Measurements from ENCODE around the gene SUMO2.
A peak's percentile ranks its signal among the peaks of the same experiment; 100 is the strongest.

SUMO2 gene

DNA sequence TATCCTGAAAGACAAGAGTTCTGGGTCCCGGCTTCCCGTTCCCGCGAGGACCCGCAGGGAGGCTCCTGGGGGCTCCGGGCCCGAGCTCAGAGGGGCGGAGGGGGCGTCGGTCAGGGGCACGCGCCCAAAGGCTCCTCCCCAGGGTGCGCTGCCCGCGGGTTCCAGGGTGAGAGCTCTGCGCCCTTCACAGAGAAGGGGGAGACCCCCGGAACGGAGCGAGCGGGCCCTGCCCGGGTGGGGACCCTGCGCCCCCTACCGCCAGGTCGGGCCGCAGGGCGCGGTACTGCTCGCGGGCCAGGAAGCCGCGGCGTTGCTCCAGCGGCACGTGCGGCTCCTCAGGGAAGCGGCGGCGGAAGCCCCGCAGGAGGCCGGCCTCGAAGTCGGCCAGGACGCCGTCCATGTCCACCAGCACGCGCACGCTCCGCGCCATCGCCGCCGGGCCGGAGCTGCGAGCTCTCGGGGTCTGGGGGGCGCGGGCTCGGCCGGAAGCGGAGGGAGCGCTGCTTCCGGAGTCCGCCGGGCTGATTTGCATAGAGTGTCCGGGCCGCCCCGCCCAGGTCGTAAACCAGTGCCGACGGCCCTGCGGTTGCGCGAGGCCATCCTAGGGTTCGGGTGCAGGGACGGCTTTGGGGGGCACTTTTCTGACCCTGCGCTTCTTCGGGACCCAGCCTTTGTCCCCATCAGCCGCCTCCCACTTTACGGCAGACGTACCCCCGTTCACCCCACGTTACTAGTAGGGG lies 51.3 kb downstream of the SUMO2 start, which contains the start of gene NT5C (continued):
- TF ChIP-seq, protein P1, sequence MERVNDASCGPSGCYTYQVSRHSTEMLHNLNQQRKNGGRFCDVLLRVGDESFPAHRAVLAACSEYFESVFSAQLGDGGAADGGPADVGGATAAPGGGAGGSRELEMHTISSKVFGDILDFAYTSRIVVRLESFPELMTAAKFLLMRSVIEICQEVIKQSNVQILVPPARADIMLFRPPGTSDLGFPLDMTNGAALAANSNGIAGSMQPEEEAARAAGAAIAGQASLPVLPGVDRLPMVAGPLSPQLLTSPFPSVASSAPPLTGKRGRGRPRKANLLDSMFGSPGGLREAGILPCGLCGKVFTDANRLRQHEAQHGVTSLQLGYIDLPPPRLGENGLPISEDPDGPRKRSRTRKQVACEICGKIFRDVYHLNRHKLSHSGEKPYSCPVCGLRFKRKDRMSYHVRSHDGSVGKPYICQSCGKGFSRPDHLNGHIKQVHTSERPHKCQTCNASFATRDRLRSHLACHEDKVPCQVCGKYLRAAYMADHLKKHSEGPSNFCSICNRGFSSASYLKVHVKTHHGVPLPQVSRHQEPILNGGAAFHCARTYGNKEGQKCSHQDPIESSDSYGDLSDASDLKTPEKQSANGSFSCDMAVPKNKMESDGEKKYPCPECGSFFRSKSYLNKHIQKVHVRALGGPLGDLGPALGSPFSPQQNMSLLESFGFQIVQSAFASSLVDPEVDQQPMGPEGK (tag by site-specific recombination; IDR thresholded peaks at IDR 0.05): peak; percentile 77; the same call in 1 of the 2 replicates
- TF ChIP-seq ZNF121 (tag by site-specific recombination; IDR thresholded peaks at IDR 0.05) (0 out of 2 replicates have a peak, but pooled peaks have one; percentile 34), SP2 (tag by site-specific recombination; IDR thresholded peaks at IDR 0.05) (peak; percentile 31), ZNF394 (tag by site-specific recombination; IDR thresholded peaks at IDR 0.05; ENCODE audit: borderline replicate concordance) (no peak), ZSCAN30 (tag by site-specific recombination; IDR thresholded peaks at IDR 0.05) (peak; percentile 95), ZNF677 (tag by site-specific recombination; IDR thresholded peaks at IDR 0.05) (no peak), PRDM1 (tag by site-specific recombination; IDR thresholded peaks at IDR 0.05) (no peak), ZNF76 (tag by site-specific recombination; IDR thresholded peaks at IDR 0.05; ENCODE audit: borderline replicate concordance, low read depth) (0 out of 2 replicates have a peak, but pooled peaks have one; percentile 1), ZIC2 (tag by site-specific recombination; IDR thresholded peaks at IDR 0.05) (peak; percentile 83), GLIS2 (tag by site-specific recombination; IDR thresholded peaks at IDR 0.05) (peak; percentile 94), ZBTB7A (tag by site-specific recombination; IDR thresholded peaks at IDR 0.05; ENCODE audit: low read depth) (peak; percentile 70), YY1 (tag by site-specific recombination; IDR thresholded peaks at IDR 0.05) (peak; percentile 72), ZNF239 (tag by site-specific recombination; IDR thresholded peaks at IDR 0.05) (no peak), SP3 (tag by site-specific recombination; IDR thresholded peaks at IDR 0.05) (peak; percentile 49), GLIS1 (tag by site-specific recombination; IDR thresholded peaks at IDR 0.05) (peak; percentile 55; the same call in 1 of the 2 replicates), TRIM28 (IDR thresholded peaks at IDR 0.05; ENCODE audit: borderline replicate concordance, low read length) (no peak), HOXC10 (CRISPR knock-in tag; IDR thresholded peaks at IDR 0.05) (peak; percentile 96; the same call in 1 of the 2 replicates), PRDM6 (tag by site-specific recombination; IDR thresholded peaks at IDR 0.05) (no peak), KLF1 (tag by site-specific recombination; IDR thresholded peaks at IDR 0.05) (0 out of 2 replicates have a peak, but pooled peaks have one; percentile 37), ZNF837 (tag by site-specific recombination; IDR thresholded peaks at IDR 0.05) (0 out of 2 replicates have a peak, but pooled peaks have one; percentile 32), ZNF2 (tag by site-specific recombination; IDR thresholded peaks at IDR 0.05) (no peak), ZBTB44 (tag by site-specific recombination; IDR thresholded peaks at IDR 0.05) (peak; percentile 44)
- TF ChIP-seq, protein P2, sequence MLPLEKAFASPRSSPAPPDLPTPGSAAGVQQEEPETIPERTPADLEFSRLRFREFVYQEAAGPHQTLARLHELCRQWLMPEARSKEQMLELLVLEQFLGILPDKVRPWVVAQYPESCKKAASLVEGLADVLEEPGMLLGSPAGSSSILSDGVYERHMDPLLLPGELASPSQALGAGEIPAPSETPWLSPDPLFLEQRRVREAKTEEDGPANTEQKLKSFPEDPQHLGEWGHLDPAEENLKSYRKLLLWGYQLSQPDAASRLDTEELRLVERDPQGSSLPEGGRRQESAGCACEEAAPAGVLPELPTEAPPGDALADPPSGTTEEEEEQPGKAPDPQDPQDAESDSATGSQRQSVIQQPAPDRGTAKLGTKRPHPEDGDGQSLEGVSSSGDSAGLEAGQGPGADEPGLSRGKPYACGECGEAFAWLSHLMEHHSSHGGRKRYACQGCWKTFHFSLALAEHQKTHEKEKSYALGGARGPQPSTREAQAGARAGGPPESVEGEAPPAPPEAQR (tag by site-specific recombination; IDR thresholded peaks at IDR 0.05): no peak
- TF ChIP-seq, protein P3, sequence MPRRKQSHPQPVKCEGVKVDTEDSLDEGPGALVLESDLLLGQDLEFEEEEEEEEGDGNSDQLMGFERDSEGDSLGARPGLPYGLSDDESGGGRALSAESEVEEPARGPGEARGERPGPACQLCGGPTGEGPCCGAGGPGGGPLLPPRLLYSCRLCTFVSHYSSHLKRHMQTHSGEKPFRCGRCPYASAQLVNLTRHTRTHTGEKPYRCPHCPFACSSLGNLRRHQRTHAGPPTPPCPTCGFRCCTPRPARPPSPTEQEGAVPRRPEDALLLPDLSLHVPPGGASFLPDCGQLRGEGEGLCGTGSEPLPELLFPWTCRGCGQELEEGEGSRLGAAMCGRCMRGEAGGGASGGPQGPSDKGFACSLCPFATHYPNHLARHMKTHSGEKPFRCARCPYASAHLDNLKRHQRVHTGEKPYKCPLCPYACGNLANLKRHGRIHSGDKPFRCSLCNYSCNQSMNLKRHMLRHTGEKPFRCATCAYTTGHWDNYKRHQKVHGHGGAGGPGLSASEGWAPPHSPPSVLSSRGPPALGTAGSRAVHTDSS (tag by site-specific recombination; IDR thresholded peaks at IDR 0.05): no peak
- TF ChIP-seq, protein P4, sequence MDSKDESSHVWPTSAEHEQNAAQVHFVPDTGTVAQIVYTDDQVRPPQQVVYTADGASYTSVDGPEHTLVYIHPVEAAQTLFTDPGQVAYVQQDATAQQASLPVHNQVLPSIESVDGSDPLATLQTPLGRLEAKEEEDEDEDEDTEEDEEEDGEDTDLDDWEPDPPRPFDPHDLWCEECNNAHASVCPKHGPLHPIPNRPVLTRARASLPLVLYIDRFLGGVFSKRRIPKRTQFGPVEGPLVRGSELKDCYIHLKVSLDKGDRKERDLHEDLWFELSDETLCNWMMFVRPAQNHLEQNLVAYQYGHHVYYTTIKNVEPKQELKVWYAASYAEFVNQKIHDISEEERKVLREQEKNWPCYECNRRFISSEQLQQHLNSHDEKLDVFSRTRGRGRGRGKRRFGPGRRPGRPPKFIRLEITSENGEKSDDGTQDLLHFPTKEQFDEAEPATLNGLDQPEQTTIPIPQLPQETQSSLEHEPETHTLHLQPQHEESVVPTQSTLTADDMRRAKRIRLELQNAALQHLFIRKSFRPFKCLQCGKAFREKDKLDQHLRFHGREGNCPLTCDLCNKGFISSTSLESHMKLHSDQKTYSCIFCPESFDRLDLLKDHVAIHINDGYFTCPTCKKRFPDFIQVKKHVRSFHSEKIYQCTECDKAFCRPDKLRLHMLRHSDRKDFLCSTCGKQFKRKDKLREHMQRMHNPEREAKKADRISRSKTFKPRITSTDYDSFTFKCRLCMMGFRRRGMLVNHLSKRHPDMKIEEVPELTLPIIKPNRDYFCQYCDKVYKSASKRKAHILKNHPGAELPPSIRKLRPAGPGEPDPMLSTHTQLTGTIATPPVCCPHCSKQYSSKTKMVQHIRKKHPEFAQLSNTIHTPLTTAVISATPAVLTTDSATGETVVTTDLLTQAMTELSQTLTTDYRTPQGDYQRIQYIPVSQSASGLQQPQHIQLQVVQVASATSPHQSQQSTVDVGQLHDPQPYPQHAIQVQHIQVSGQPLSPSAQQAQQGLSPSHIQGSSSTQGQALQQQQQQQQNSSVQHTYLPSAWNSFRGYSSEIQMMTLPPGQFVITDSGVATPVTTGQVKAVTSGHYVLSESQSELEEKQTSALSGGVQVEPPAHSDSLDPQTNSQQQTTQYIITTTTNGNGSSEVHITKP (tag by site-specific recombination; IDR thresholded peaks at IDR 0.05): no peak
- TF ChIP-seq, protein P5, sequence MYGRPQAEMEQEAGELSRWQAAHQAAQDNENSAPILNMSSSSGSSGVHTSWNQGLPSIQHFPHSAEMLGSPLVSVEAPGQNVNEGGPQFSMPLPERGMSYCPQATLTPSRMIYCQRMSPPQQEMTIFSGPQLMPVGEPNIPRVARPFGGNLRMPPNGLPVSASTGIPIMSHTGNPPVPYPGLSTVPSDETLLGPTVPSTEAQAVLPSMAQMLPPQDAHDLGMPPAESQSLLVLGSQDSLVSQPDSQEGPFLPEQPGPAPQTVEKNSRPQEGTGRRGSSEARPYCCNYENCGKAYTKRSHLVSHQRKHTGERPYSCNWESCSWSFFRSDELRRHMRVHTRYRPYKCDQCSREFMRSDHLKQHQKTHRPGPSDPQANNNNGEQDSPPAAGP (tag by site-specific recombination; IDR thresholded peaks at IDR 0.05): 0 out of 2 replicates have a peak, but pooled peaks have one; percentile 9
